ENCODE results near the gene C2orf49.

The C2orf49 gene

GRCh38 chr2:105364436-105365139, 27.2 kb downstream of the C2orf49 start:
- DNase-seq = no peak

- DNase-seq = no peak
Measured at GRCh38 chr2:105365206-105365605, 27.9 kb downstream of the C2orf49 start.

GRCh38 chr2:105368759-105369408, 31.5 kb downstream of the C2orf49 start:
- DNase-seq = no peak

- peak; percentile 73 for DNase-seq
Measured at GRCh38 chr2:105369777-105370690, 32.7 kb downstream of the C2orf49 start.

GRCh38 chr2:105371156-105371555, 33.8 kb downstream of the C2orf49 start:
- no peak for DNase-seq

GRCh38 chr2:105371810-105372209, 34.5 kb downstream of the C2orf49 start:
- no peak for DNase-seq

GRCh38 chr2:105373344-105373781, 36.0 kb downstream of the C2orf49 start:
- DNase-seq = no peak

- DNase-seq = no peak
Measured at GRCh38 chr2:105373895-105374401, 36.6 kb downstream of the C2orf49 start.

GRCh38 chr2:105375001-105375561, 37.7 kb downstream of the C2orf49 start:
- DNase-seq = no peak

GRCh38 chr2:105376010-105376409, 38.7 kb downstream of the C2orf49 start:
- no peak for DNase-seq

GRCh38 chr2:105376789-105377240, 39.5 kb downstream of the C2orf49 start:
- DNase-seq = no peak

- no peak for DNase-seq
Measured at GRCh38 chr2:105377871-105378270, 40.5 kb downstream of the C2orf49 start.

GRCh38 chr2:105378276-105378840, 41.0 kb downstream of the C2orf49 start:
- DNase-seq = no peak

- DNase-seq = no peak
Measured at GRCh38 chr2:105378921-105379383, 41.6 kb downstream of the C2orf49 start.

GRCh38 chr2:105379741-105380186, 42.4 kb downstream of the C2orf49 start:
- no peak for DNase-seq

GRCh38 chr2:105380432-105381100, 43.2 kb downstream of the C2orf49 start:
- no peak for DNase-seq

GRCh38 chr2:105381101-105381668, 43.8 kb downstream of the C2orf49 start:
- no peak for DNase-seq

GRCh38 chr2:105382177-105382576, 44.8 kb downstream of the C2orf49 start:
- no peak for DNase-seq

GRCh38 chr2:105383432-105384166, 46.3 kb downstream of the C2orf49 start:
- DNase-seq = no peak

- DNase-seq = no peak
Measured at GRCh38 chr2:105384216-105384615, 46.9 kb downstream of the C2orf49 start.

GRCh38 chr2:105384861-105385260, 47.5 kb downstream of the C2orf49 start:
- no peak for DNase-seq

Data from NCI-H146 (cell line).